Activated T-helper 1 cell treated with anti-CD3 and anti-CD28 coated beads, Interleukin-12 subunit alpha, Interleukin-12 subunit beta, Interleukin-2, Interleukin-4 antibody, amounts not matched to agents 30 ng/mL and 10 ng/mL and 1 ng/mL, durations not matched to agents 14 hours and 24 hours and 36 hours (primary cell): ENCODE measurements around the gene MAPKAP1. TPM values are rescaled to one million over a fixed set of nuclear protein-coding genes. Genes with fewer than 3 reads are reported as not detected.
A peak's percentile ranks its signal among the peaks of the same experiment; 100 is the strongest.

Experiments used
- DNase-seq: peaks from one replicate; pipeline ENCODE4 v3.0.0; 2021; ENCODE audit warnings: low spot score
- H3K27ac Mint-ChIP-seq: one replicate; pipeline ENCODE4 v1.8.0; 2021; ENCODE audit warnings: mild to moderate bottlenecking, mixed read lengths
- H3K27me3 Mint-ChIP-seq: one replicate; pipeline ENCODE4 v1.8.0; 2022; ENCODE audit warnings: mild to moderate bottlenecking, moderate library complexity, mixed read lengths; ENCODE audit not compliant: insufficient read depth
- H3K36me3 Mint-ChIP-seq: one replicate; pipeline ENCODE4 v1.8.0; 2021; ENCODE audit warnings: low read depth, mixed read lengths
- H3K4me1 Mint-ChIP-seq: one replicate; pipeline ENCODE4 v1.8.0; 2021; ENCODE audit warnings: low read depth, mixed read lengths
- H3K4me3 Mint-ChIP-seq: one replicate; pipeline ENCODE4 v1.8.0; 2021; ENCODE audit warnings: mild to moderate bottlenecking, moderate library complexity, mixed read lengths
- H3K9me3 Mint-ChIP-seq: one replicate; pipeline ENCODE4 v1.8.0; 2021; ENCODE audit warnings: mixed read lengths
- intact Hi-C: fragments of 100-400 bp; cut with micrococcal nuclease; formaldehyde crosslinking; loops from one replicate; pipeline ENCODE4 v1.15.1; 2024
- total RNA-seq: library from RNA; stranded (reverse); gene quantifications from 2 replicates; pipeline ENCODE4 v1.2.3, GENCODE V29; 2022

Gene MAPKAP1
- total RNA-seq, 1 donor from 2014 or later, result 108 TPM

- peaks cover 39% of the 10 kb centered on the region for H3K4me1 Mint-ChIP-seq
- peaks cover 14% of the 10 kb centered on the region for H3K36me3 Mint-ChIP-seq
- H3K27ac Mint-ChIP-seq, result no peak overlapping the region
- no peak overlapping the region for H3K4me3 Mint-ChIP-seq
- H3K9me3 Mint-ChIP-seq, result no peaks in the 10 kb centered on the region
- H3K27me3 Mint-ChIP-seq, result peaks cover 23% of the 10 kb centered on the region
- intact Hi-C loops, result loop anchor here (1.0 to 5.0 kb wide), 8 partner anchors 39 to 974 kb away; partner anchors contain the start of genes GAPVD1, MAPKAP1, NR6A1 and SCAI
- no peak for DNase-seq
Measured at GRCh38 chr9:125746774-125747052, 39.7 kb upstream of the MAPKAP1 start.

- peaks cover 14% of the 10 kb centered on the region for H3K36me3 Mint-ChIP-seq
- peaks cover 39% of the 10 kb centered on the region for H3K4me1 Mint-ChIP-seq
- peak overlapping the region; percentile 91 for H3K27ac Mint-ChIP-seq
- intact Hi-C loops, result loop anchor here (1.0 to 5.0 kb wide), 8 partner anchors 39 to 974 kb away; partner anchors contain the start of genes GAPVD1, MAPKAP1, NR6A1 and SCAI
- peak overlapping the region; percentile 88 for H3K4me3 Mint-ChIP-seq
- H3K27me3 Mint-ChIP-seq, result peaks cover 25% of the 10 kb centered on the region
- DNase-seq, result peak; percentile 88
- no peaks in the 10 kb centered on the region for H3K9me3 Mint-ChIP-seq
Measured at GRCh38 chr9:125746017-125746773, 39.2 kb upstream of the MAPKAP1 start.

- intact Hi-C loops, result loop anchor here (1.0 to 5.0 kb wide), 8 partner anchors 38 to 973 kb away; partner anchors contain the start of genes GAPVD1, MAPKAP1, NR6A1 and SCAI
- Mint-ChIP-seq H3K4me1 (peaks cover 36% of the 10 kb centered on the region), H3K27ac (peak overlapping the region; percentile 91), H3K27me3 (peaks cover 27% of the 10 kb centered on the region), H3K4me3 (peak overlapping the region; percentile 88), H3K36me3 (peaks cover 12% of the 10 kb centered on the region), H3K9me3 (no peaks in the 10 kb centered on the region)
- DNase-seq, result no peak
Measured at GRCh38 chr9:125745682-125746016, 38.6 kb upstream of the MAPKAP1 start.

DNA sequence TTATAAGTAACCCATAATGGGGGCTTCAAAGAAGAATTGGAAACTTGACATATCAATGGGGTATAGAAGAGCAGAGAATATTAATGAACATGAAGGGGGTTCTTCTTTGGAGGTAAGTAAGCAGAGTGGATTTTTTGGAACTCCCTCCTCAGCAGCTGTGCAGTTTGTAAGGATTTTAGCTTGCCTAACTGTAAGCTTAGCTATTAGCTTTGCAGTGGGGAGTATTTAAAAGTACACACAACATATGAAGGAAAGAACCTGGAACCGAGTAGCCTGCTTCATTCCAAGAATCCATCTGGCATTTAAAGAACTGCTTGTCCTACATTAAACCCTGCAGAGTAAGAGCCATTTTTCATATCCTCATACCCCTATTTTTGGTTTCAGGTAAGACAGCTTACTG is 38.0 kb upstream of the MAPKAP1 start:
- Mint-ChIP-seq H3K4me1 (peaks cover 30% of the 10 kb centered on the region), H3K4me3 (peak overlapping the region; percentile 88), H3K36me3 (peaks cover 8% of the 10 kb centered on the region), H3K27ac (no peak overlapping the region), H3K27me3 (peaks cover 25% of the 10 kb centered on the region), H3K9me3 (no peaks in the 10 kb centered on the region)
- intact Hi-C loops, result loop anchor here (5.0 kb wide), 4 partner anchors 188 to 973 kb away; partner anchors contain the start of genes GAPVD1, NR6A1 and SCAI
- DNase-seq, result no peak

DNA sequence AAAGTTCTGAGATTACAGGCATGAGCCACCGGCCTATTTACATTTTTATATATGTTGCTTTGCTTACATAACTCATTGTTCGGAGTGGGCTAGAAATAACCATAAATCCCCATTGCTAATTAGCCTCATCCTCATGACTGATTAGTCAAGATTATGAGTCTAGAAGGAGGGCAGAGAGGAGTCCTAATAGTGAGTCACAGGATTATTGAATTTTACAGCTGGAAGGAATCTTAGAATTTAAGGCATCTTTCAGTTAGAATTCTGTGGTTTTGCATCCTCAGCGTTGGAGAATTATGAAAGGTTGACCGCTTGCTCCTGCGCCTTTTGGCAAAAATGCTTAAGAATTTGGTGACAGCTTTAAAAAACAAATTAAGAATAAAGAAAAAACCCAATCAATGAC is 37.6 kb upstream of the MAPKAP1 start:
- Mint-ChIP-seq H3K27me3 (peaks cover 25% of the 10 kb centered on the region), H3K9me3 (no peaks in the 10 kb centered on the region), H3K27ac (no peak overlapping the region), H3K36me3 (peaks cover 7% of the 10 kb centered on the region), H3K4me1 (peaks cover 26% of the 10 kb centered on the region), H3K4me3 (no peak overlapping the region)
- intact Hi-C loops, result loop anchor here (5.0 kb wide), 4 partner anchors 187 to 972 kb away; partner anchors contain the start of genes GAPVD1, NR6A1 and SCAI
- DNase-seq, result no peak

GRCh38 chr9:125743682-125744428 is 36.8 kb upstream of the MAPKAP1 start:
- H3K36me3 Mint-ChIP-seq, result peaks cover 3% of the 10 kb centered on the region
- no peaks in the 10 kb centered on the region for H3K9me3 Mint-ChIP-seq
- no peak overlapping the region for H3K27ac Mint-ChIP-seq
- H3K4me3 Mint-ChIP-seq, result no peak overlapping the region
- peaks cover 28% of the 10 kb centered on the region for H3K27me3 Mint-ChIP-seq
- H3K4me1 Mint-ChIP-seq, result peaks cover 18% of the 10 kb centered on the region
- no peak for DNase-seq
- intact Hi-C loops, result no loop called here

DNA sequence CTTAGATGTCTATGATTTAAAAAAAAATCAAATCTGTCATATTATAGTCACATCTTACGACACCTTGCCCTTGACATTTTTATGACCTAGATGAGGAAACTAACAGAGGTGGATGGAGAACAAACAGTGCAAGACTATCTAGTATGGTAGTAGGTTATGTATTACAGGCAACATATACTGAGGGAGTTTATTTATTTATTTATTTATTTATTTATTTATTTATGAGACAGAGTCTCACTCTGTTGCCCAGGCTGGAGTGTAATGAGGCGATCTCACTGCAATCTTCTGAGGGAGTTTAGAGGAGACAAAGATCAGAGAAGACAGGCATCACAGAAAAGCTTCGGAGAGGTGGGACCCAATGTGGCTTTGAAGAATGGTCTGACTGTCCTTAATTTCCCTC is 35.6 kb upstream of the MAPKAP1 start:
- DNase-seq, result no peak

GRCh38 chr9:125739436-125739835 is 32.4 kb upstream of the MAPKAP1 start:
- intact Hi-C loops, result no loop called here
- DNase-seq, result no peak
- Mint-ChIP-seq H3K4me1 (no peaks in the 10 kb centered on the region), H3K27me3 (peaks cover 20% of the 10 kb centered on the region), H3K4me3 (no peak overlapping the region), H3K27ac (no peak overlapping the region), H3K36me3 (no peaks in the 10 kb centered on the region), H3K9me3 (no peaks in the 10 kb centered on the region)

More for the DNA sequence above, 35.6 kb upstream of the MAPKAP1 start:
- H3K4me1 Mint-ChIP-seq, result peaks cover 12% of the 10 kb centered on the region
- no peaks in the 10 kb centered on the region for H3K36me3 Mint-ChIP-seq
- no peak overlapping the region for H3K27ac Mint-ChIP-seq
- no peak overlapping the region for H3K4me3 Mint-ChIP-seq
- H3K27me3 Mint-ChIP-seq, result peaks cover 28% of the 10 kb centered on the region
- intact Hi-C loops, result no loop called here
- no peaks in the 10 kb centered on the region for H3K9me3 Mint-ChIP-seq

DNA sequence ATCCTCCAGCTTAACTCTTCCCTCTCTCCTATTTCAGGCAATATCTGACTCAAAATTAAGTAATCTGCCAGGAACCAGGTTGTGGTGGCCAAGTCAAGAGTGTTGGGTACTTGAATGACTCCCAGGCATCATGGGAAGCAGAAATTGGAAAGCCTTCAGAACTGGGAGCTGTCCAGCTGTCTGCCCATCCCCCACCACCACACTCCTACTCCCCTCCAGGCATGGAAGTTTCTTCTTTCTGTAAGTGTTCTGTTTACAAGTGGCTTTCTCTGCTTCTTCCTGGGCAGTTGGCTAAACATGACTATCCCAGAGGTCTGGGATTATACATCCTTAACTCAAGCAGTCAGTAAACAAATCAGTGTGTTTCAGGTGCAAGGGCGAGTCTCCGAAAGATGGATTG is 25.6 kb upstream of the MAPKAP1 start:
- no peaks in the 10 kb centered on the region for H3K4me1 Mint-ChIP-seq
- H3K36me3 Mint-ChIP-seq, result no peaks in the 10 kb centered on the region
- intact Hi-C loops, result no loop called here
- H3K9me3 Mint-ChIP-seq, result no peaks in the 10 kb centered on the region
- no peak overlapping the region for H3K27ac Mint-ChIP-seq
- peaks cover 15% of the 10 kb centered on the region for H3K27me3 Mint-ChIP-seq
- H3K4me3 Mint-ChIP-seq, result no peak overlapping the region
- no peak for DNase-seq

DNA sequence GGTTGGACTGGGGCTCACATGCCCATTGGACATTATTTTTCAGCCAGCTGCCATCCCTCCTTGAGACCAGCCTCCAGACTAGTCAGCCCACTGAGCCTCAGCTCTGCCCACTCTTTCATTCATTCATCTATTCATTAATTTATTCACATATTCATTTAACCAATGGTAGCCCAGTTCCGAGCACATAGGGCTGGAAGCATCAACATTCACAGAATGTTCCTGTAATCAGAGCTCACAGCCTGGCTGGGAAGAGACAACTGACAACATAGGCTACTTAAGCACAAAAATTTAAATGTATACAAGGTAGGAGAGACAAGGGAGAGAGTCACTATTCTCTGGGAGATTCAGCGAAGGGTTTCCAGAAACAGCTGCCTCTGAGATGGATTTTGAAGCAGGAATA is 23.2 kb upstream of the MAPKAP1 start:
- DNase-seq, result no peak
- H3K9me3 Mint-ChIP-seq, result no peaks in the 10 kb centered on the region
- H3K36me3 Mint-ChIP-seq, result no peaks in the 10 kb centered on the region
- H3K4me3 Mint-ChIP-seq, result no peak overlapping the region
- intact Hi-C loops, result no loop called here
- peaks cover 14% of the 10 kb centered on the region for H3K27me3 Mint-ChIP-seq
- H3K4me1 Mint-ChIP-seq, result no peaks in the 10 kb centered on the region
- H3K27ac Mint-ChIP-seq, result no peak overlapping the region

DNA sequence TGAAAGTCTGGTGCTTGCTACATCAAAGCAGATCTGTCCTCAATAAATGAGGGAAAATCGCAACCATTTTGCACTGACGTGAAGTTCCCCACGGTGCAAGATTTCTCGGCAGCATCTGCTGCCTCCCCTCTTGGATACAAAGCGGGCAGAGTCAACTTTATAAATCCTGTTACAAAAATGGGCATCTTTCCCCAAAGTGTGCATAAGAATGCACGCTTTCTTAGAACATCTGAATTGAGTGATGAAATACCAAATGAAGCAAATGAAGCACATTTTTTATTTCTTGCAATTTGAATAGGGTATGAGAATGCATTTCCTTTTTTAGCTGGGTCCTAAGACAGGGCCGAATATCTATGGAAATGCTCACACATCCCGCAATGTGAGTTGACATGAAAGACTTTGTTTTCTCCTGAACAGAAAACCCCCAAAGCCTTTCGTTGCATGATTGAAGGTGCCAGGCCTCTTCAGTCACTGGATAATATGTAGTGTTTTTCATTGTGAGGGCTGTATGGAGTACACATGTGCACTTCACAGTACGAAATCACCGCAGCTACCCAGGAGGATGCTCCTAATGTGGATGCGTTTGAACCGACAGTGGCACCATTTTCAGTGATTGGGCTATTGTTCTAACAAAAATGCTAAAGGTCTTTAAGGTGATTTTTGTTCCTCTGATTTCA is 19.6 kb upstream of the MAPKAP1 start:
- intact Hi-C loops, result no loop called here
- DNase-seq, result no peak
- Mint-ChIP-seq H3K4me3 (no peak overlapping the region), H3K36me3 (no peaks in the 10 kb centered on the region), H3K4me1 (no peaks in the 10 kb centered on the region), H3K9me3 (no peaks in the 10 kb centered on the region), H3K27me3 (peaks cover 5% of the 10 kb centered on the region), H3K27ac (no peak overlapping the region)

DNA sequence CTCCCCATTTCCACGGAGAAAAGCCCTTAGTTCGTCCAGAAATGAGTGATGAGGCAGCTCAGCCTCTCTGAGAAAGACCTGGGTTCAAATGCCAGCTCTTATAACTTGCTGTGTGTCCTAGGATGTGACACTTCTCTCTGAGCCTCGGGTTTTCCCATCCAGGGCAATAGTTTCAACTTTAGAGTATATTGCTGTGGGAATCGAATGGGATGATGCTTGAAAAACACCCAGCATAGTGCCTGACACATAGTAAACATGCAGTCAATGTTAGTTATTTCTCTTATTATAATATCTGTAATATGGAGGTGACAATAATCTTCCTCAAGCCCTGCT is 430 bp upstream of the MAPKAP1 start:
- Mint-ChIP-seq H3K9me3 (no peaks in the 10 kb centered on the region), H3K4me3 (peak overlapping the region; percentile 79), H3K36me3 (peaks cover 11% of the 10 kb centered on the region), H3K4me1 (peaks cover 33% of the 10 kb centered on the region), H3K27me3 (no peaks in the 10 kb centered on the region), H3K27ac (peak overlapping the region; percentile 77)
- intact Hi-C loops, result loop anchor here (1.0 to 2.0 kb wide), 4 partner anchors 39 to 149 kb away; no protein-coding TSS in a partner anchor
- DNase-seq, result no peak

- intact Hi-C loops, result loop anchor here (1.0 to 2.0 kb wide), 2 partner anchors 147 to 185 kb away; no protein-coding TSS in a partner anchor
- no peak overlapping the region for H3K27ac Mint-ChIP-seq
- DNase-seq, result no peak
Measured at GRCh38 chr9:125705893-125706292, 1.1 kb downstream of the MAPKAP1 start.

More at GRCh38 chr9:125705893-125706292, 1.1 kb downstream of the MAPKAP1 start:
- Mint-ChIP-seq H3K4me3 (peak overlapping the region; percentile 79), H3K36me3 (peaks cover 11% of the 10 kb centered on the region), H3K4me1 (peaks cover 43% of the 10 kb centered on the region), H3K9me3 (no peaks in the 10 kb centered on the region), H3K27me3 (no peaks in the 10 kb centered on the region)
